Fibroblast of pulmonary artery (primary cell): Measurements from ENCODE around the gene DNAH1.

Experiments
- DNase-seq: peaks from one replicate; pipeline ENCODE4 v3.0.0-alpha.2; 2010; ENCODE audit warnings: low read depth
- H3K4me3 ChIP-seq: replicated peaks from 2 replicates; pipeline ENCODE4 v1.5.1; 2011; ENCODE audit warnings: low read depth, mild to moderate bottlenecking, control low read depth, low read length, moderate library complexity
- TF ChIP-seq, protein P1 (sequence below): IDR thresholded peaks from 2 replicates; pipeline ENCODE4 v1.5.1; 2011; ENCODE audit warnings: mild to moderate bottlenecking, control low read depth, low read length, inconsistent platforms; ENCODE audit errors: missing control alignments

DNAH1 gene

GRCh38 chr3:52297242-52298148 is 18.6 kb upstream of the DNAH1 start:
- TF ChIP-seq, protein P1, sequence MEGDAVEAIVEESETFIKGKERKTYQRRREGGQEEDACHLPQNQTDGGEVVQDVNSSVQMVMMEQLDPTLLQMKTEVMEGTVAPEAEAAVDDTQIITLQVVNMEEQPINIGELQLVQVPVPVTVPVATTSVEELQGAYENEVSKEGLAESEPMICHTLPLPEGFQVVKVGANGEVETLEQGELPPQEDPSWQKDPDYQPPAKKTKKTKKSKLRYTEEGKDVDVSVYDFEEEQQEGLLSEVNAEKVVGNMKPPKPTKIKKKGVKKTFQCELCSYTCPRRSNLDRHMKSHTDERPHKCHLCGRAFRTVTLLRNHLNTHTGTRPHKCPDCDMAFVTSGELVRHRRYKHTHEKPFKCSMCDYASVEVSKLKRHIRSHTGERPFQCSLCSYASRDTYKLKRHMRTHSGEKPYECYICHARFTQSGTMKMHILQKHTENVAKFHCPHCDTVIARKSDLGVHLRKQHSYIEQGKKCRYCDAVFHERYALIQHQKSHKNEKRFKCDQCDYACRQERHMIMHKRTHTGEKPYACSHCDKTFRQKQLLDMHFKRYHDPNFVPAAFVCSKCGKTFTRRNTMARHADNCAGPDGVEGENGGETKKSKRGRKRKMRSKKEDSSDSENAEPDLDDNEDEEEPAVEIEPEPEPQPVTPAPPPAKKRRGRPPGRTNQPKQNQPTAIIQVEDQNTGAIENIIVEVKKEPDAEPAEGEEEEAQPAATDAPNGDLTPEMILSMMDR: no peak
- H3K4me3 ChIP-seq: no peak overlapping the region
- DNase-seq: no peak

DNA sequence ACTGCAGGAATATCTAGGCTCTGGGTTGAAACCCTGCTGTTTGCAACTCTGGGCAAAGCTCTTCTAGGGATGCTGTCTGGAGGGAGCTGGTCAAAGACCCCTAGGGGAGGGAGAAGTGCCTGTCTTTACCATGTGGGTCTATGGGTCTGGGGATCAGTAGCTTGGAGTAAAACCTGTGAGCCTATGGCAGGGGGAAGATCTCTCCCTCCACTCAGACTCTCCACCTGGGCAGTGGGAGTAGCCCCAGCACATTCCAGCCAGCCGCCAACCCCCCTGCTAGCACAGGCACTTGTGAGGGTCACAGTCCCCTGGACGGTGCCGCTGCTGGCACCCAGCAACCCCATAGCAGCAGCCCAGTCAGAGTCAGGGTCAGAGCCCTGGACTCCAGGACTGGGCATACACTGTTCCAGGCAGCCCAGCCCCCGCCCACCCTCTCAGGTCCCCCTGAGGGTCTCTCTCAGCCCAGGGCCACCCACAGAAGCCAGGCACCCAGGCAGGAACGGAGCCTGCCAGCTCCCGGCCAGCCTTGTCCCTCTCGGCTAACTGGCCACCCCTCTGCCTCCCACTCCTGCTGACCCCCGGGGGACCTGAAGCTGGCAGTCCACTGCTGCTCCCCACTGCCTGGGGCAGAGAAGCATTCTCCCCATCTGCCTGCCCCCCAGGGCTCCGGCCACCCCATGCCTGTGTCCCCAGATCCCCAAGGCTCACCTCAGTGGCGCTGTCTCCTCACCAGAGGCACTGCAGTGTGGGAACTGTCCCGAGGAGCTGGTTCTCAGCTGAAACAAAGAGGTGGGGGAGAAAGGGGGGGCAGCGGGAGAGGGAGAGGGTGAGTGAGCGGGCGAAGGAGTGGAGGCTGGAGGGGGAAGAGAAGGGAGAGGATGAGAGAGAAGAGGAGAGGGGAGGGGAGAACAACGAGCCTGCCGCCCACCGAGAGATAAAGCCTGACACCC is 17.7 kb upstream of the DNAH1 start:
- no peak overlapping the region for H3K4me3 ChIP-seq
- TF ChIP-seq, protein P1: no peak
- no peak for DNase-seq

DNA sequence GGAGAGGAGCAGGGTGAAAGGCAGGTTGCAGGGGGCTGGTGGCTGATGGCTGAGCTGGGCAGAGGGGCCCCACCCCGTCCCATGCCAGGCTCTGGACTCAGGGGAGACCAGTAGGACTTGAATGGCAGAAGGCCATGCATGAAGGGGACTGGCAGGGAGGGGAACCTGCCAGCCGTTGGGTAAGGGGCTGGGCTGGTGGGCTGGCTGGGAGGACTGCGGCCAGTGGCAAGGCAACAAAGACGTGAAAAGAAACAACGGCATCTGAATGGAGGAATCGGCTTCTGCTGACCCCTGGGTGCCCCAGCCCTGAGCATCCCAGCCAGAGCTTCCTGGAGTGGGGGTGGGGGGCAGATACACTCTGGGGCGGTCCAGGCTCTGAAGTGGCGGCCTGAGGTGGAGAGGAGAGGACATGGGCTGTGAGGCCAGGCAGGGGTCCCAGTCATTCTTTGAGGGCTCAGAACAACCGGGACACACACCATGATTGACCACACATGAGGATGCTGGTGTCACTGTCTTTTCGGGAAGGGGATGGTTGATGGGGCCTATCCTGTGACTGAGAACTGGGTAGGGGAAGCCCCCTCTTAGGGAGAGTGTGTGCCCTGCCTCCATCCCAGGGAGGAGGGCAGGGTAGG is 16.8 kb upstream of the DNAH1 start:
- H3K4me3 ChIP-seq: no peak overlapping the region
- DNase-seq: no peak
- TF ChIP-seq, protein P1: no peak

- no peak overlapping the region for H3K4me3 ChIP-seq
- DNase-seq: peak; percentile 48
- TF ChIP-seq, protein P1: peak; percentile 36
Measured at GRCh38 chr3:52299879-52300611, 16.1 kb upstream of the DNAH1 start.

DNA sequence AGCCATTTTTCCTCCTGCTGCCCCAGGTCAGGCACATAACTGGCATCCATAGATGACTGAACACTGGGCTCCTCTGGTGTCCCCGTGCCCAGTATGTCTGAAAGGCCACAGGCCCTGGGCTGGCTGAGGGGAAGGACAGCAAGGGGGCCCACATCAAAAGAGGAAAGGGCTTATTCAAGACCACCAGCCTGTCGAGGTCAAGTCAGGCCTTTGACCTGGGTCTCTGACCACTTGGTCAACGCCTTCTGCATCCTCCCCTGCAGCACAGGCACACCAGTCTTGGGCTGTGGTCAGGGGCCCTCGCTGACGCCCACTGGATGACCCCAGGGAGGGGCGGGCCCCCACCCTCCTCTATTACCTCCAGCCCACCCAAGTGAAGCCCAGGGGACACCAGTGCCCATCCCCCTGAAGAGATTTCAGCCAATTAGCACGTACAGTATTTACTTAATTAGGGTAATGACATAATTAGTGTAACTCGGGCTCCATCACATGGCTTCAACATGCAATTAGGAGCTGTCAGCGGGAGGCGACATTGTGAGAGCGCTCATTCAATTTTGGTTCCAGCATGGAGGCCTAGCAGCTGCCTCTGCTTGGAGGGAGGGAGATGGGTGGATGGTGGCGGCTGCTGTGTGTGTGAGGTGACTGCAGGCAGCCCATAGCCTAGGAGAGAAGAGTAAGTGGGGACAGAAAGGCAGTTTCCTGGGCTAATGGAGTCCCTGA is 13.5 kb upstream of the DNAH1 start:
- TF ChIP-seq, protein P1: no peak
- H3K4me3 ChIP-seq: no peak overlapping the region
- DNase-seq: no peak
